ENCODE measurements around the gene TULP4. TPM values are rescaled to one million over a fixed set of nuclear protein-coding genes. Genes with fewer than 3 reads are reported as not detected.
A peak's percentile ranks its signal among the peaks of the same experiment; 100 is the strongest.
"Not testable (repeated sequence)": the region's sequence is repeated elsewhere in the genome, so short reads cannot be mapped to it uniquely, and the experiment has no call there.

TULP4 gene
- total RNA-seq, 2 donors from 2014 or later, result 140 to 199 TPM

DNA sequence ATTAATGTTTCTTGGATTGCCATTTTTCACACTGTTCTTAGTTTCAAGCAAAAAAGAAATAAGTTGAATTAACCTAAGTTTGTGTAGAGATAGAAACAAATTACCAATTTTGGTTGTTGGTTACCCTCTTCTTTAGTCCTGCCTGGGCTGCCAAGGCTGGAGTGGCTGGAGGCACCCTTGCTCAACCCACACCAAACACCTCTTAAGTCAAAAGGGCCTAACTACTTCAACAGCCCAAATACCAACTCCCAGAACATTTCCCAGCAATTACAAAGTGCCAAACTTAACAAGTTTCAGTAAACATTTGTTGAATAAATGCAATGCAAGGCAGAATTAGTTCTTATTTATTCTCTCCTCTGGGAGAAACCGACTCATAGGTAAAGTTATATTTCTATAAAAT, 209.5 kb downstream of the TULP4 start:
- H3K27ac ChIP-seq, result no peak overlapping the region
- H3K36me3 ChIP-seq, result no peaks in the 10 kb centered on the region
- H3K27me3 ChIP-seq, result no peaks in the 10 kb centered on the region
- no peak overlapping the region for H3K4me3 ChIP-seq
- H3K9me3 ChIP-seq, result peaks cover 0 to 2% of the 10 kb centered on the region in 2 donors
- DNase-seq (ENCODE audit: low spot score), result no peak
- peaks cover 0 to 13% of the 10 kb centered on the region in 2 donors for H3K4me1 ChIP-seq
- TF ChIP-seq, protein P1, sequence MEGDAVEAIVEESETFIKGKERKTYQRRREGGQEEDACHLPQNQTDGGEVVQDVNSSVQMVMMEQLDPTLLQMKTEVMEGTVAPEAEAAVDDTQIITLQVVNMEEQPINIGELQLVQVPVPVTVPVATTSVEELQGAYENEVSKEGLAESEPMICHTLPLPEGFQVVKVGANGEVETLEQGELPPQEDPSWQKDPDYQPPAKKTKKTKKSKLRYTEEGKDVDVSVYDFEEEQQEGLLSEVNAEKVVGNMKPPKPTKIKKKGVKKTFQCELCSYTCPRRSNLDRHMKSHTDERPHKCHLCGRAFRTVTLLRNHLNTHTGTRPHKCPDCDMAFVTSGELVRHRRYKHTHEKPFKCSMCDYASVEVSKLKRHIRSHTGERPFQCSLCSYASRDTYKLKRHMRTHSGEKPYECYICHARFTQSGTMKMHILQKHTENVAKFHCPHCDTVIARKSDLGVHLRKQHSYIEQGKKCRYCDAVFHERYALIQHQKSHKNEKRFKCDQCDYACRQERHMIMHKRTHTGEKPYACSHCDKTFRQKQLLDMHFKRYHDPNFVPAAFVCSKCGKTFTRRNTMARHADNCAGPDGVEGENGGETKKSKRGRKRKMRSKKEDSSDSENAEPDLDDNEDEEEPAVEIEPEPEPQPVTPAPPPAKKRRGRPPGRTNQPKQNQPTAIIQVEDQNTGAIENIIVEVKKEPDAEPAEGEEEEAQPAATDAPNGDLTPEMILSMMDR (IDR thresholded peaks at IDR 0.05), result no peak

DNA sequence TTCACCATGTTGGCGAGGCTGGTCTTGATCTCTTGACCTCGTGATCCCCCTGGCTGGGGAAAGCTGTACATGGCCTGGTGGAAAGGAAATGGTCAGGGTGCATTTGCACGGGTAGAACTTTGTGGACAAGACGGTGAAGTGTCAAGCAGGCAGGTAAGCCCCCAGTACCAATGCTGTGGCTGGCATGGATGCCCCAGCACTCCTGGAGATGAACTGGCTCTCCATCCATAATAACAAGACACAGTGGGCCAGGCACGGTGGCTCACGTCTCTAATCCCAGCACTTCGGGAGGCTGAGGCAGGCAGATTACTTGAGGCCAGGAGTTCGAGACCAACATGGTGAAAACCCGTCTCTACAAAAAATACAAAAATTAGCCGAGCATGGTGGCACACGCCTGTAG, 210.4 kb downstream of the TULP4 start:
- TF ChIP-seq, protein P1 (IDR thresholded peaks at IDR 0.05), result no peak
- DNase-seq (ENCODE audit: low spot score), result no peak
- Histone ChIP-seq H3K36me3 (no peaks in the 10 kb centered on the region), H3K4me1 (peaks cover 0 to 13% of the 10 kb centered on the region in 2 donors), H3K4me3 (no peak overlapping the region), H3K27ac (no peak overlapping the region), H3K9me3 (peaks cover 0 to 9% of the 10 kb centered on the region in 2 donors), H3K27me3 (no peaks in the 10 kb centered on the region)

DNA sequence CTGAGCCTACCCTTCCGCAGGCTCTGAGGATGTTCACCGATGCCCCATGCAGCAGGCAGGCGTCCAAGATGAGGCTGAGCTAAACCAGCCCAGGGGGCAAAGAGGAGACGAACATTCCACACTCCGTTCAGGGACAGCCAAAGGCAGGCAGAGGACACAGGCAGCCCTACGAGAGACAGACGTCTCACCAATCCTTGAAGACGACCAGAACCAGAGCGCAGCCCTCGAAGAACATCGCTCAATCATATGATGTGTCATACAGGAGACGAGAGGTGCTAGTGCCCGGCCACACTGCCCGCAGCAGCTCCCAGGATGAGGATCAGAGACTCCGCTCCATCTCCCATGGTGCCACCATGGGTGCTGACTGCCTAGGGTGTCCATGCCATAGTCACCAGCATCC, 212.0 kb downstream of the TULP4 start:
- no peaks in the 10 kb centered on the region for H3K36me3 ChIP-seq
- no peaks in the 10 kb centered on the region for H3K4me1 ChIP-seq
- no peak overlapping the region for H3K4me3 ChIP-seq
- H3K9me3 ChIP-seq, result peaks cover 0 to 9% of the 10 kb centered on the region in 2 donors
- no peak for DNase-seq (ENCODE audit: low spot score)
- TF ChIP-seq, protein P1 (IDR thresholded peaks at IDR 0.05), result no peak
- H3K27ac ChIP-seq, result no peak overlapping the region
- no peaks in the 10 kb centered on the region for H3K27me3 ChIP-seq

DNA sequence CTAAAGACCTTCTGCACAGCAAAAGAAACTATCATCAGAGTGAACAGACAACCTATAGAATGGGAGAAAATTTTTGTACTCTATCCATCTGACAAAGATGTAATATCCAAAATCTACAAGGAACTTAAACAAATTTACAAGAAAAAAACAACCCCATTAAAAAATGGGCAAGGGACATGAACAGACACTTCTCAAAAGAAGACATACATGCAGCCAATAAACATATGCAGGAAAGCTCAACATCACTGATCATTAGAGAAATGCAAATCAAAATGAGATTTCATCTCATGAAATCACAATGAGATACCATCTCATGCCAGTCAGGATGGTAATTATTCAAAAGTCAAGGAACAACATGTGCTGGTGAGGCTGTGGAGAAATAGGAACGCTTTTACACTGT, 215.6 kb downstream of the TULP4 start:
- not testable (repeated sequence) for H3K27me3 ChIP-seq; DNase-seq (ENCODE audit: low spot score); H3K4me3 ChIP-seq; H3K36me3 ChIP-seq; H3K9me3 ChIP-seq; H3K27ac ChIP-seq; H3K4me1 ChIP-seq

DNA sequence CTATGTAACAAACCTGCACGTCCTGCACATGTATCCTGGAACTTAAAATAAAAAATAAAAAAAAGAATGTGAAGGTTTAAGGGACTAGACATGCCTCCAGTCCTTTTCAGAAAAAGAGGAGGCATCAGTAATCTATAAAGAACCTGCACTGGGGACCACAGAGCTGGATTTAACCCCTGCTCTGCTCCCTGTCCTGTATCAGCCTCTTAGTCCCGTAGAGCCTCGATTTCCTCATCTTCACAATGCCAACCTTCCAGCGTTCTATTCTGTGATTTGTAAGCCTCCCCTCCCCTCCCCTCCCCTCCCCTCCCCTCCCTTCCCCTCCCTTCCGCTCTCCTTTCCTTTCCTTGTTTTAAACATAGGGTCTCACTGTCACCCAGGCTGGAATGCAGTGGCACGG, 216.6 kb downstream of the TULP4 start:
- TF ChIP-seq, protein P1 (IDR thresholded peaks at IDR 0.05), result no peak
- Histone ChIP-seq H3K27me3 (no peaks in the 10 kb centered on the region), H3K4me3 (no peak overlapping the region), H3K9me3 (peaks cover 0 to 9% of the 10 kb centered on the region in 2 donors), H3K36me3 (no peaks in the 10 kb centered on the region), H3K27ac (no peak overlapping the region), H3K4me1 (no peaks in the 10 kb centered on the region)
- no peak for DNase-seq (ENCODE audit: low spot score)

DNA sequence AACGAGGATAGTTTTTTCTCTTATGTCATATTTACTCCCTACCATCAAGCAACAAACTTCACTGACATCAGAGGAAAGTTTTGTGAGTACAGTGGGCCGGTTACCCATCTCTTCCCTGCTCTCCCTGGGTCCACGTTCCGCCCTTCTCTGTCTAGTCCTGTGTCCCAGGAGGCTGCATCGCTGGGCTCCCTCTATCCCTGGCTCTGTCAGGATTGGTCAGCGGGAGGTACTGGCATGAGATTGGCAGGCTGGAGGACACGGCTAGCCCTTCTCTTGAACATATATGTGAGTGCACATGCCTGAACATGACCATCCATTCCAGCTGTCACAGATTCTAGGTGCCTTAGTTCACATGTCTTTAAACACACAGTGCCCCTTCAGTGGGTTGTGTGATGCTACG, 217.4 kb downstream of the TULP4 start:
- Histone ChIP-seq H3K9me3 (peaks cover 0 to 9% of the 10 kb centered on the region in 2 donors), H3K36me3 (no peaks in the 10 kb centered on the region), H3K27me3 (no peaks in the 10 kb centered on the region), H3K27ac (no peak overlapping the region), H3K4me1 (no peaks in the 10 kb centered on the region), H3K4me3 (no peak overlapping the region)
- TF ChIP-seq, protein P1 (IDR thresholded peaks at IDR 0.05), result no peak
- peak; percentile 38 for DNase-seq (ENCODE audit: low spot score)

Data from right atrium auricular region (tissue), 2 donors.